ENCODE data around the gene NGDN.

Gene NGDN

GRCh38 chr14:23482823-23483148 is 13.3 kb downstream of the NGDN start:
- DNase-seq = no peak
- TF ChIP-seq CTCF (IDR thresholded peaks at IDR 0.05; ENCODE audit: low read depth, low read length, missing control alignments) = no peak
- in situ Hi-C loops (cut with HindIII; ENCODE audit: low pct_ligation_motif_present, low sequenced_read_pairs) = no loop called here

GRCh38 chr14:23483236-23483854 is 13.8 kb downstream of the NGDN start:
- peak; percentile 11 for DNase-seq
- Histone ChIP-seq H3K27ac (no peak overlapping the region), H3K27me3 (replicated peaks) (no peaks in the 10 kb centered on the region), H3K36me3 (replicated peaks) (peaks cover 3% of the 10 kb centered on the region), H3K4me3 (ENCODE audit: low read depth, low read length) (no peak overlapping the region)
- in situ Hi-C loops (cut with HindIII; ENCODE audit: low pct_ligation_motif_present, low sequenced_read_pairs) = no loop called here
- peak; percentile 71 for TF ChIP-seq CTCF (IDR thresholded peaks at IDR 0.05; ENCODE audit: low read depth, low read length, missing control alignments)

More at GRCh38 chr14:23482823-23483148, 13.3 kb downstream of the NGDN start:
- Histone ChIP-seq H3K4me3 (ENCODE audit: low read depth, low read length) (no peak overlapping the region), H3K27me3 (replicated peaks) (no peaks in the 10 kb centered on the region), H3K36me3 (replicated peaks) (peaks cover 6% of the 10 kb centered on the region), H3K27ac (no peak overlapping the region)

- DNase-seq = no peak
- Histone ChIP-seq H3K27ac (no peak overlapping the region), H3K4me3 (ENCODE audit: low read depth, low read length) (no peak overlapping the region), H3K36me3 (replicated peaks) (peaks cover 3% of the 10 kb centered on the region), H3K27me3 (replicated peaks) (no peaks in the 10 kb centered on the region)
- TF ChIP-seq CTCF (IDR thresholded peaks at IDR 0.05; ENCODE audit: low read depth, low read length, missing control alignments) = no peak
- in situ Hi-C loops (cut with HindIII; ENCODE audit: low pct_ligation_motif_present, low sequenced_read_pairs) = no loop called here
These were observed 15.8 kb downstream of the NGDN start for GRCh38 chr14:23485326-23485725.

- no peak overlapping the region for H3K4me3 ChIP-seq (ENCODE audit: low read depth, low read length)
- H3K27me3 ChIP-seq (replicated peaks) = no peaks in the 10 kb centered on the region
- no peaks in the 10 kb centered on the region for H3K36me3 ChIP-seq (replicated peaks)
- DNase-seq = no peak
- in situ Hi-C loops (cut with HindIII; ENCODE audit: low pct_ligation_motif_present, low sequenced_read_pairs) = no loop called here
- no peak overlapping the region for H3K27ac ChIP-seq
- TF ChIP-seq CTCF (IDR thresholded peaks at IDR 0.05; ENCODE audit: low read depth, low read length, missing control alignments) = no peak
These were observed 16.5 kb downstream of the NGDN start for GRCh38 chr14:23486036-23486435.

- TF ChIP-seq CTCF (IDR thresholded peaks at IDR 0.05; ENCODE audit: low read depth, low read length, missing control alignments) = no peak
- no peak overlapping the region for H3K27ac ChIP-seq
- DNase-seq = no peak
- in situ Hi-C loops (cut with HindIII; ENCODE audit: low pct_ligation_motif_present, low sequenced_read_pairs) = no loop called here
- H3K4me3 ChIP-seq (ENCODE audit: low read depth, low read length) = no peak overlapping the region
- H3K27me3 ChIP-seq (replicated peaks) = no peaks in the 10 kb centered on the region
- H3K36me3 ChIP-seq (replicated peaks) = no peaks in the 10 kb centered on the region
These were observed 17.7 kb downstream of the NGDN start for GRCh38 chr14:23487216-23487615.

GRCh38 chr14:23492618-23493272 is 23.2 kb downstream of the NGDN start:
- Histone ChIP-seq H3K27ac (no peak overlapping the region), H3K4me3 (ENCODE audit: low read depth, low read length) (no peak overlapping the region), H3K36me3 (replicated peaks) (no peaks in the 10 kb centered on the region), H3K27me3 (replicated peaks) (no peaks in the 10 kb centered on the region)
- DNase-seq = peak; percentile 9
- in situ Hi-C loops (cut with HindIII; ENCODE audit: low pct_ligation_motif_present, low sequenced_read_pairs) = no loop called here
- TF ChIP-seq CTCF (IDR thresholded peaks at IDR 0.05; ENCODE audit: low read depth, low read length, missing control alignments) = no peak

Data from brain microvascular endothelial cell (primary cell).